IPS DF 6.9 (cell line): ENCODE results near the gene POLR2C.

Experiments used
- DNase-seq: peaks from one replicate; pipeline ENCODE4 v3.0.0-alpha.2; 2013; ENCODE audit warnings: low read depth, low spot score
- H3K27ac ChIP-seq: one replicate; pipeline ENCODE4 v1.5.1; 2013; ENCODE audit warnings: low read length, control low read depth
- H3K27me3 ChIP-seq: 2 replicates; pipeline ENCODE4 v1.6.1; 2013; ENCODE audit warnings: mild to moderate bottlenecking, low read length; ENCODE audit not compliant: control insufficient read depth, insufficient read depth
- H3K36me3 ChIP-seq: 2 replicates; pipeline ENCODE4 v1.6.1; 2013; ENCODE audit warnings: low read length; ENCODE audit not compliant: control insufficient read depth, insufficient read depth
- H3K4me1 ChIP-seq: 2 replicates; pipeline ENCODE4 v1.6.1; 2013; ENCODE audit warnings: low read length; ENCODE audit not compliant: control insufficient read depth, insufficient read depth
- H3K4me3 ChIP-seq: 2 replicates; pipeline ENCODE4 v1.5.1; 2013; ENCODE audit warnings: mild to moderate bottlenecking, low read length
- H3K9me3 ChIP-seq: 2 replicates; pipeline ENCODE4 v1.6.1; 2013; ENCODE audit warnings: low read length, inconsistent platforms; ENCODE audit not compliant: control insufficient read depth, insufficient read depth
- WGBS: extraction: QIAGEN DNeasy Blood & Tissue Kit; methylation state at CpG from one replicate; pipeline ENCODE4 v1.1.7; 2013; ENCODE audit warnings: mixed read lengths, missing lambda C conversion rate; ENCODE audit not compliant: insufficient read length, insufficient coverage; 5-methylcytosine and 5-hydroxymethylcytosine counted together

POLR2C gene

DNA sequence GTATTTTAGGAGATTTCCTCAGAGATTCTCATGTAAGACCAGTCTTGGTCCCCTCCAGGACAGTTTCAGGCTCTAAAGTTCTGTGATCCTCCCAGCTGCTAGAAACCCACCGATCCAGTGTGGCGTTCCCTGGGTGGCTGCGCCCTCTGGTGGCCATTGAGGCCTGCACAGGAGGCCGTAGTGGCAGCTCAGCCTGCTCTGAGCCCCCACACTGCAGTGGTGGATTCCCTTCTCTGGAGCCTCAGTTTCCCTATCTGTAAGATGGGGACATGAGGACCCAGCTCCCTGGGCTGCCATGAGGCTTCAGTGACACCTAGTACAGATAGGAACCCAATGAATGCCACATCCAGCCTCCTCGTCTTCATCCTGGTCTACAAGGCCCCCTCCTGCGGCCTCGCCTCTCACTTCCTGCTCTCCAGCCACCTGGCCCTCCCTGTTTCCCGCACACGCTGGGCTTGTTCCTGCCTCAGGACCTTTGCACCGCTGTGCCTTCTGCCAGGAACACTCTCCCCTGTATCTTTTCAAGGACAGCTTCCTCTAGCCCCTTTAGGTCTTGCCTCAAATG, 57.4 kb downstream of the POLR2C start:
- Histone ChIP-seq H3K27me3 (no peaks in the 10 kb centered on the region), H3K27ac (no peak overlapping the region), H3K9me3 (no peaks in the 10 kb centered on the region), H3K36me3 (no peaks in the 10 kb centered on the region; the same call in 1 of the 2 replicates), H3K4me3 (no peak overlapping the region), H3K4me1 (no peaks in the 10 kb centered on the region; the same call in 1 of the 2 replicates)
- WGBS: no CpG with 5 or more reads among the region's 10 CpGs
- no peak for DNase-seq
